GM18951 (cell line): ENCODE results near the gene RNF141.

Experiments used
- POLR2A ChIP-seq: IDR thresholded peaks from 4 replicates; pipeline ENCODE4 v1.6.1; 2011; ENCODE audit warnings: mild to moderate bottlenecking; ENCODE audit not compliant: insufficient read length, insufficient read depth; ENCODE audit errors: extremely low read depth
- in situ Hi-C: fragments of 300-500 bp; cut with MboI; formaldehyde crosslinking; loops from one replicate; pipeline ENCODE4 v1.12.0; 2022; ENCODE audit warnings: low sequenced_read_pairs, mixed read lengths, inconsistent platforms; ENCODE audit not compliant: unreplicated experiment

RNF141 gene

DNA sequence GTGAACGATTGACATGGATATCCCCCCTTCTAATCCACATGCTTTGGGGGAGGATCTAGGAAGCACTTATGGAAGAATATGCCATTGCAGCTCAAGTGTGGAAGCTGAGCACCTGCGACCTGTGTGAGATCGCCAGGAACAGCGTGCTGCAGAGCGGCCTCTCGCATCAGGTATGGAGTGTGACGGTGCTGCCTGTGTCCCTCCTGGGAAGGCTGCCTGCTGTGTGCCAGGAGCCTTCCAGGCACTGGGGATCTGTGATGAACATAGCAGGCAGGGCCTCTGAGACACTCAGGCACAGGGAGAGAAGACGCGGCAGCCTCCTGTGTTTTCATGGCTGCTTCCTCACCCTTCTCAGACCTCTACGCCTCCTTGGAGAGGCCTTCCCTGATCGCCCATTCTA is 36.5 kb downstream of the RNF141 start:
- in situ Hi-C loops = no loop called here
- no peak for TF ChIP-seq POLR2A

DNA sequence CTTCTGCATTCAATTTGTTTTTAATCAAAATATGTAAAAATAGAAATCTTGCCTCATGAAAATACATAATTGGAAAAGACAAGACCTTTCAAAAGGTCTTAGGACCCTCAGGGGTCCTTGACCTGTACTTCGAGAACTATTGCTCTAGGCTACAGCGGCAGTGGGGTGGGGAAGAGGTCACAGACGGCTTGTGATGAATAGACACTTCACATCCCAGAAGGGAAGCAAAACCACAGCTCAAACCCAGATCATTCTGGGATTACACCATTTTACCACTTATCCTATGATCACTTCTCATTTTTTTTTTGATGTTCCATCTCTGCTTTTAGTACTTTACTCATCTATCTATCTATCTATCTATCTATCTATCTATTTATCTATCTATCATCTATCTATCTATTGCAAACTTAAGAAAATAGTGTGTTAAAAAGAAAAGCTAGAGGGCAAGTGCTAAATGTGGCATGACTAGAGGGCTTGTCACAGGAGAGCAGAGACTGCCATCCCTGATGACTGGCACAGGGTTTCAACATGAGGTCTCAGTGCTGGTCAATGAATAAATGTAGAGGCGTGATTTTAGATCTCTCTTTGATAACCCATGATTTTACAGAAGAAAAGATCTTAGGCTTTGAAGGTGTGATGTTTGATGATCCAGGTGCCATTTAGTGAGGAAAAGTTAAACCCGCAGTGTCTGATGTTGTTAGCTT is 37.1 kb downstream of the RNF141 start:
- no peak for TF ChIP-seq POLR2A
- in situ Hi-C loops = no loop called here

DNA sequence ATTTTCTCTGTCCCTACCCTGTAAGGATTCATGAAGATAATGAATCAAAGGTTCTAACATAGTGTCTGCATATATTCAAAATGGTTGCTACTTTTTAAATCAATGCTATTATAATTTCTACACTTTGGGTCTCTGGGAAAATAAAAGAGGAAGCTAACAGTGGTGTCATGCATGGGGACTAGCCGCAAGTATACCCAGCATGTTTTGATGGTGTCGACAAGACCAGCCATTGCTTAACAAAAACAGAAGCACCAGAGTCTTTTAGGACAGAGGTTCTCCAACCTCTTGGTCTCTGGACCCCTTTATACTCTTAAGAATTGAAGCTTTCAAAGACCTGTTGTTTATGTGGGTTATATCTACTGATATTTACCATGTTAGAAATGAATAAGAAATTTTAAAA is 37.8 kb downstream of the RNF141 start:
- in situ Hi-C loops = no loop called here
- TF ChIP-seq POLR2A = no peak

GRCh38 chr11:10502770-10503169 is 38.2 kb downstream of the RNF141 start:
- in situ Hi-C loops = no loop called here
- TF ChIP-seq POLR2A = no peak

DNA sequence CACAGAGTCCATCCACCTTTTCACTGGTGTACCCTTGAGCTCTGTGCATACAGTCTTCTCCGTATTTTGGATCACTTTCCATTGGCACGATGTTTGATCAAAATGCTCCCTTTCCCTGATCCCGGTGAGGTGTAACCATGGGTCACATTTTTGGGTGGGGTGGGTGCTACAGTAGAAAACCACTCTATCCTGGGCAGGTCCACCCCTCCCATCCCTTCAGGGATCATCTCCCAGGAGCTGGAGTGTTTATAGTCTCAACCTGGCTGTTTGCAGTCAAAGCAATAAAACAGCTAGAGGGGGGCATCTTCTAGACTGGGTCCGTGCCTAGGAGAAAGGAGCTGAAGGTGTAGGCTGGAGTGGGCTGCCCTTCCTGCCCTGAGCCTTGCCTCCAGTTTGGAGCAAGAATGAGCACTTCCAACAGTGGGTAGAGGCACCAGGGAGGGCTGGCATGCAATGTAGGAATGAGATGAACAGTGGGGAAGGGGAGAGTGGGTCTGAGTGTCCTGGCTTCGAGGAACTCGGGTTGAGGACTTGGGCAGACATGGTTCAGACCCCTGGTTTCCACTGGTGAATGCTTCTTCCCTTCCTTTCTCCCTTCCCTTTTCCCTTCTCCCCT is 38.8 kb downstream of the RNF141 start:
- TF ChIP-seq POLR2A = no peak
- in situ Hi-C loops = no loop called here

- no peak for TF ChIP-seq POLR2A
- in situ Hi-C loops = no loop called here
These were observed 40.0 kb downstream of the RNF141 start for GRCh38 chr11:10500757-10501684.

- in situ Hi-C loops = no loop called here
These were observed 40.9 kb downstream of the RNF141 start for GRCh38 chr11:10499874-10500601.

GRCh38 chr11:10499452-10499851 is 41.5 kb downstream of the RNF141 start:
- TF ChIP-seq POLR2A = no peak
- in situ Hi-C loops = no loop called here

More at GRCh38 chr11:10499874-10500601, 40.9 kb downstream of the RNF141 start:
- no peak for TF ChIP-seq POLR2A

DNA sequence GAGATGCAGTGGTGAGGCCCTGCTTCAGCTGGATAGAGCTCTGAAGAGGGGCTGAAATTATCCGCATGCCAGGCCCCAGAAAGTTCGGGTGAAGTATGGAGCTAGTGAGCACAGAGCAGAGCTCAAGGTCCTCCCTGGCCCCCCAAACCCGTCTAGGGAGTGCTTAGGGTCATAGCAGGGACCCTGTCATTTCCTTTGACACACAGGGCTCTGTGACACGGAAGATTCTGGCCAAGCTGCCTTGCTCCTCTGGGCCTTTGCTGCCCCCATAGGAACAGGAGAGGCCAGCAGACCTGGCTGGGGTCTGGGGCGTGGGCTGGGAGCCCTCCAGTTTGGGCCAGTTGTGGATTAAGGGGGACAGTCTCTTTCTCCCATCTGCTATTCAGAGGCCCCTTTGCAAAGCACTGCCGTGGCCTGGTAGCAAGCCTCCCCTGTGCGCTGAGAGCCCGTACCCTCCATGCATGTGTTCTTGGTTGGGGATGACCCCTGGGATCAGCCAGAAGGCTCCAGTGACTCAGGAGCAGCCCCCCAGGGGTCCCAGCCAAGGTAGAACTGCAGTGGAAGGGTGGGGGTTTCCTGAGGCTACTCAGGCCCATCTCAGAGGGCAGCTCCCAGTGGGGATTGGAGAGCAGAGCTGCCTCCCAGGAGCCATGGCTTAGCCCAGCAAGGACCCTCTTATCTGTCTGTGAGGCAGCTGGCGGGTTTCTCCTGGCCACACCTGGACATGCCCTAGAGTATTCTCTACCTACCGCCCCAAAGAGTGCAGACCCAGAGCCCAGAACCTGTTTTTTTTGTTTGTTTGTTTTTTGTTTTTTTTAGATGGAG is 42.3 kb downstream of the RNF141 start:
- in situ Hi-C loops = no loop called here
- TF ChIP-seq POLR2A = no peak

- no peak for TF ChIP-seq POLR2A
- in situ Hi-C loops = no loop called here
These were observed 43.0 kb downstream of the RNF141 start for GRCh38 chr11:10498022-10498400.

- no peak for TF ChIP-seq POLR2A
- in situ Hi-C loops = no loop called here
These were observed 43.5 kb downstream of the RNF141 start for GRCh38 chr11:10497371-10498021.
